Measurements from ENCODE around the gene UNKL.

DNA sequence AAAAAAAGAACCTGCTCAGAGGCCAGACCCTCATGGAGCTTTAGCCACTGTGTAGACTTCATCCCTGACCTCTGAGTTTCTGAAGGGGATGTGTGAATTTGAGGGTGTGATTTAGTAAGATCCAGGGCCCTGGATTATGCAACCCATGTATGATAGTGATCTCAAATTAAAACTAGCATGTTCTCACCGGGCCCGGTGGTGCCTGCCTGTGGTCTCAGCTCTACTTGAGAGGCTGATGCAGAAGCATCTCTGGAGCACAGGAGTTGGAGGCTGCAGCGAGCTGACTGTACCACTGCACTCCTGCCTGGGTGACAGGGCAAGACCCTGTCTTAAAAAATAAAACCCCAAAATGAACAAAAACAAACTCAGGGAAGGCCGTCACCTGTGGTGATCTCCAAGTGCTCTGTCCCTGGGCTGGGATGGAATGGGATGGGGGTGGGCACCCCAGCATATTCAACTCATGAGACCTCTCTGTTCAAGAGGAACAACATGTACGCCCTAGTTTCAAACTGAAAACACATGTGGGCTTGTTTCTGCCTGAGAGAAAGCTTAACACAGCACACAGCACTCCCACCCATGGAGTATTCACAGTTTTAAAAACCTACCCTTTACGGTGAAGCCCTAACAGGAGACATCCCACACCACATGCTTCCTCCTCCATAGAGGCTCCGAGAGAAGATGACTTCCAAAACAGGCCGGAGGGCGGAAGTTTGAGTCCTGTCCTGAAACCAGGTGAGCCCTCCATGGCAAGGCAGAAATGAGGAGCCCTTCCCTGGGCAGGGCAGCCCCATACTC, 32.7 kb downstream of the UNKL start:
- no peak for TF ChIP-seq CTCF (IDR thresholded peaks at IDR 0.05; ENCODE audit: borderline replicate concordance, extremely low read depth, low read length, poor library complexity, severe bottlenecking)
- TF ChIP-seq EZH2 (IDR thresholded peaks at IDR 0.05; ENCODE audit: borderline replicate concordance, low read depth, low read length, severe bottlenecking) = no peak
